SK-N-SH (cell line): ENCODE results near the gene GRAMD2B.

Experiments
- CTCF ChIP-seq: fragments of 200-600 bp; sonication (generic); IDR thresholded peaks from 2 replicates; pipeline ENCODE4 v1.6.1; 2017; ENCODE audit warnings: antibody characterized with exemption, mild to moderate bottlenecking, moderate library complexity
- GABPA ChIP-seq: IDR thresholded peaks from 2 replicates; pipeline ENCODE4 v1.4.0; 2012; ENCODE audit warnings: low read depth, mild to moderate bottlenecking
- POLR2AphosphoS5 ChIP-seq: IDR thresholded peaks from 2 replicates; pipeline ENCODE4 v1.6.1; 2012; ENCODE audit warnings: low read depth, low read length
- RAD21 ChIP-seq: IDR thresholded peaks from 2 replicates; pipeline ENCODE4 v1.6.1; 2012; ENCODE audit warnings: mild to moderate bottlenecking, low read length
- RFX5 ChIP-seq: IDR thresholded peaks from 2 replicates; pipeline ENCODE4 v1.6.1; 2012; ENCODE audit warnings: mild to moderate bottlenecking, improper control_type of control experiment, low read length
- TF ChIP-seq, protein P1 (sequence below): fragments of 150-350 bp; IDR thresholded peaks from 2 replicates; pipeline ENCODE4 v1.6.1; 2017; ENCODE audit warnings: antibody characterized with exemption, low read length, low read depth, borderline replicate concordance

DNA sequence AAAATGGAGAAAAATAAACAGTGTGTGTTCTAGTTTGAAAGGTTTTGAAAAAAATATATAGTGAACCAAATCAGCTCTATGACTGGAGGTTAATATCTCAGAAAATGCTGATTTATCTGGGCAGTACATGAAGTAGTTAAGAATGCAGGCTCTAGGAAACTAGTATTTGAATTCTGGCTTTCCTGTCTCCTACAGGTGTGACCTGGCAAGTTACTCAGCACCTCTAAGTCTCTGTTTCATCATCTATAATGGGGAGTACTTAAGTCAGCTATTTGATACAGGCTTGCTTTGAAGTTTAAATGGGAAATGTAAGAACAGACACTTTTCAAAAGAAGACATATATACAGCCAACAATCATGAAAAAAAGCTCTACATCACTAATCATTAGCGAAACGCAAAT, 5.2 kb downstream of the GRAMD2B start:
- no peak for TF ChIP-seq CTCF
- TF ChIP-seq POLR2AphosphoS5, result no peak
- TF ChIP-seq GABPA, result no peak
- no peak for TF ChIP-seq RAD21
- TF ChIP-seq, protein P1, sequence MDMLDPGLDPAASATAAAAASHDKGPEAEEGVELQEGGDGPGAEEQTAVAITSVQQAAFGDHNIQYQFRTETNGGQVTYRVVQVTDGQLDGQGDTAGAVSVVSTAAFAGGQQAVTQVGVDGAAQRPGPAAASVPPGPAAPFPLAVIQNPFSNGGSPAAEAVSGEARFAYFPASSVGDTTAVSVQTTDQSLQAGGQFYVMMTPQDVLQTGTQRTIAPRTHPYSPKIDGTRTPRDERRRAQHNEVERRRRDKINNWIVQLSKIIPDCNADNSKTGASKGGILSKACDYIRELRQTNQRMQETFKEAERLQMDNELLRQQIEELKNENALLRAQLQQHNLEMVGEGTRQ, result no peak
- TF ChIP-seq RFX5, result no peak
